NCI-H524 (cell line): ENCODE measurements around the gene TYMP.

Source experiments
- DNase-seq, 2 experiments: peaks; one replicate each; lab custom pipeline; 2025; lab: John Stamatoyannopoulos, UW

The TYMP gene

GRCh38 chr22:50529897-50530579, at the start of gene TYMP:
Gene TYMP, minus strand, starts transcription at chr22:50530012. Its CDS starts 303 bp downstream, at chr22:50529709.
- DNase-seq = no peak

GRCh38 chr22:50578776-50579310, 49.0 kb upstream of the TYMP start:
- no peak for DNase-seq

GRCh38 chr22:50577987-50578775, 48.4 kb upstream of the TYMP start, which contains the start of gene CPT1B:
Gene CPT1B, minus strand, starts transcription at chr22:50578427. Its CDS starts 512 bp downstream, at chr22:50577915.
- no peak for DNase-seq

- DNase-seq = no peak
Measured at GRCh38 chr22:50577697-50577986, 47.8 kb upstream of the TYMP start.

- DNase-seq = no peak
Measured at GRCh38 chr22:50576806-50577696, 47.2 kb upstream of the TYMP start.

- DNase-seq = peak; percentile 93 to 97
Measured at GRCh38 chr22:50576070-50576469, 46.3 kb upstream of the TYMP start.

GRCh38 chr22:50575426-50575941, 45.7 kb upstream of the TYMP start:
- DNase-seq = no peak

- DNase-seq = no peak
Measured at GRCh38 chr22:50574383-50574755, 44.6 kb upstream of the TYMP start.

GRCh38 chr22:50573491-50574382, 43.9 kb upstream of the TYMP start:
- no peak for DNase-seq

- DNase-seq = no peak
Measured at GRCh38 chr22:50572965-50573364, 43.2 kb upstream of the TYMP start.

GRCh38 chr22:50571264-50572175, 41.7 kb upstream of the TYMP start:
- no peak for DNase-seq

- no peak for DNase-seq
Measured at GRCh38 chr22:50570861-50571260, 41.0 kb upstream of the TYMP start.

GRCh38 chr22:50569896-50570535, 40.2 kb upstream of the TYMP start:
- no peak for DNase-seq

GRCh38 chr22:50569041-50569459, 39.2 kb upstream of the TYMP start:
- no peak for DNase-seq

GRCh38 chr22:50568626-50569025, 38.8 kb upstream of the TYMP start:
- DNase-seq = no peak

- DNase-seq = peak; percentile 34 to 60
Measured at GRCh38 chr22:50567721-50568252, 38.0 kb upstream of the TYMP start.

GRCh38 chr22:50564289-50564688, 34.5 kb upstream of the TYMP start:
- DNase-seq = no peak

- DNase-seq = no peak
Measured at GRCh38 chr22:50563413-50564160, 33.8 kb upstream of the TYMP start.
